Stimulated activated CD8-positive, alpha-beta memory T cell treated with anti-CD3 and anti-CD28 coated beads, Interleukin-12 subunit alpha, Interleukin-12 subunit beta, amount 100 ng/mL, for 1 hour (primary cell): ENCODE data around the gene RIMKLB.
"Not testable (repeated sequence)": the region's sequence is repeated elsewhere in the genome, so short reads cannot be mapped to it uniquely, and the experiment has no call there.

Source experiments
- DNase-seq: peaks from one replicate; pipeline ENCODE4 v3.0.0-alpha.2; 2020; ENCODE audit warnings: low read depth

The RIMKLB gene

GRCh38 chr12:8819666-8819980, 121.8 kb downstream of the RIMKLB start:
- DNase-seq, result no peak

GRCh38 chr12:8820676-8821407, 123.1 kb downstream of the RIMKLB start:
- DNase-seq, result not testable (repeated sequence)

- DNase-seq, result no peak
Observed at GRCh38 chr12:8821591-8821990, 123.8 kb downstream of the RIMKLB start.

- no peak for DNase-seq
Observed at GRCh38 chr12:8822298-8822697, 124.5 kb downstream of the RIMKLB start, which contains the start of gene A2ML1. Gene A2ML1, plus strand, starts transcription at chr12:8822621. Its CDS starts 31 bp downstream, at chr12:8822652.

- no peak for DNase-seq
Observed at GRCh38 chr12:8823565-8824300, 125.9 kb downstream of the RIMKLB start.

- DNase-seq, result no peak
Observed at GRCh38 chr12:8827551-8828256, 129.9 kb downstream of the RIMKLB start.

GRCh38 chr12:8828257-8829124, 130.7 kb downstream of the RIMKLB start:
- no peak for DNase-seq

GRCh38 chr12:8829125-8829518, 131.3 kb downstream of the RIMKLB start:
- DNase-seq, result no peak

- DNase-seq, result no peak
Observed at GRCh38 chr12:8829621-8830020, 131.8 kb downstream of the RIMKLB start.

GRCh38 chr12:8831116-8831515, 133.3 kb downstream of the RIMKLB start:
- no peak for DNase-seq

GRCh38 chr12:8832500-8832899, 134.7 kb downstream of the RIMKLB start:
- DNase-seq, result no peak
